K562 (cell line): Measurements from ENCODE around the gene TMEM167A. TPM values are rescaled to one million over a fixed set of nuclear protein-coding genes. Genes with fewer than 3 reads are reported as not detected.

Source experiments
- ATAC-seq: fragments of 200-7000 bp; cut with Tn5 transposase; 3 replicates; pipeline ENCODE4 v1.9.1; 2020; ENCODE audit warnings: moderate library complexity
- BruUV-seq: library from RNA; stranded (reverse); fragments of 400-500 nt; replicated peaks from 2 replicates; lab custom pipeline; 2021; lab: Mats Ljungman, UMichigan
- CTCF ChIA-PET: fragments of 300-600 bp; formaldehyde crosslinking; extraction: SDS; loops from one replicate; lab custom pipeline; 2021; ENCODE audit warnings: low intra/inter-chr PET ratio; lab: Yijun Ruan, JAX
- POLR2A ChIA-PET: fragments of 300-600, 350-650 bp; sonication (Branson Sonifier 250); formaldehyde crosslinking; extraction: SDS; loops from one replicate; lab custom pipeline; 2021; ENCODE audit warnings: antibody characterized with exemption, inconsistent platforms; lab: Yijun Ruan, JAX
- DNase-seq, 4 experiments: peaks; one replicate each; pipeline versions ENCODE4 v3.0.0 to v3.0.0-alpha.2; 2011 to 2018; ENCODE audit warnings: low spot score in 3 of 4, mixed read lengths in 3 of 4; ENCODE audit errors: extremely low read depth in 1 of 4
- FAIRE-seq: peaks from 2 replicates; lab custom pipeline; 2011; peaks lifted over from hg19 to GRCh38; lab: Jason Lieb, UNC
- H2AFZ ChIP-seq: 2 replicates; pipeline ENCODE4 v1.6.0; 2011; ENCODE audit warnings: low read depth, low read length, control low read depth, inconsistent platforms
- H3K27ac ChIP-seq: fragments of 200-600 bp; 3 replicates; pipeline ENCODE4 v1.8.0; 2011; ENCODE audit warnings: low read depth, mild to moderate bottlenecking, control low read depth, inconsistent platforms, low read length, moderate library complexity, mixed read lengths; ENCODE audit errors: extremely low read depth
- H3K27me3 ChIP-seq, 2 experiments: fragments of 300-600 bp in 1 of 2; 2 replicates in 1 of 2; 3 replicates in 1 of 2; pipeline versions ENCODE4 v1.6.0 to v1.8.0; 2011; ENCODE audit warnings: inconsistent platforms in 2 of 2, low read length in 2 of 2, mild to moderate bottlenecking in 1 of 2, mixed read lengths in 1 of 2, moderate library complexity in 1 of 2; ENCODE audit not compliant: control insufficient read depth in 2 of 2, insufficient read depth in 2 of 2
- H3K36me3 ChIP-seq: fragments of 300-600 bp; 3 replicates; pipeline ENCODE4 v1.8.0; 2011; ENCODE audit warnings: mild to moderate bottlenecking, low read length, inconsistent platforms; ENCODE audit not compliant: control insufficient read depth, insufficient read depth
- H3K4me1 ChIP-seq, 2 experiments: fragments of 200-600 bp in 1 of 2; replicated peaks in 1 of 2; 2 replicates in 1 of 2; 3 replicates in 1 of 2; pipeline versions ENCODE4 v1.5.1 to v1.8.0; 2011; ENCODE audit warnings: inconsistent platforms in 2 of 2, low read length in 2 of 2, mild to moderate bottlenecking in 1 of 2, mixed read lengths in 1 of 2, moderate library complexity in 1 of 2; ENCODE audit not compliant: control insufficient read depth in 2 of 2, insufficient read depth in 2 of 2
- H3K4me2 ChIP-seq: 2 replicates; pipeline ENCODE4 v1.6.1; 2011; ENCODE audit warnings: low read length, control low read depth, inconsistent platforms, mixed read lengths; ENCODE audit not compliant: insufficient read depth
- H3K4me3 ChIP-seq: fragments of 200-600 bp; sonication (generic), shearing (Covaris generic); 2 replicates; pipeline ENCODE4 v1.5.1; 2016; ENCODE audit warnings: control low read depth, inconsistent platforms
- H3K79me2 ChIP-seq: fragments of 200-600 bp; 3 replicates; pipeline ENCODE4 v1.8.0; 2011; ENCODE audit warnings: low read length, inconsistent platforms; ENCODE audit not compliant: control insufficient read depth, insufficient read depth
- H3K9ac ChIP-seq, 2 experiments: 2 replicates each; pipeline versions ENCODE4 v1.6.0 to v1.6.1; 2011; ENCODE audit warnings: low read depth in 2 of 2, low read length in 2 of 2, control low read depth in 1 of 2, inconsistent platforms in 1 of 2, mild to moderate bottlenecking in 1 of 2, mixed read lengths in 1 of 2; ENCODE audit not compliant: insufficient read depth in 1 of 2
- H3K9me1 ChIP-seq: one replicate; pipeline ENCODE4 v1.6.0; 2011; ENCODE audit warnings: inconsistent platforms, mild to moderate bottlenecking, low read length, moderate library complexity; ENCODE audit not compliant: control insufficient read depth, insufficient read depth
- H3K9me3 ChIP-seq: replicated peaks from 2 replicates; pipeline ENCODE4 v1.5.1; 2011; ENCODE audit warnings: low read depth, low read length, inconsistent platforms; ENCODE audit not compliant: control insufficient read depth, insufficient read depth
- H4K20me1 ChIP-seq: replicated peaks from 2 replicates; pipeline ENCODE4 v1.6.1; 2011; ENCODE audit warnings: low read length, inconsistent platforms, mixed read lengths; ENCODE audit not compliant: control insufficient read depth, insufficient read depth
- ARID2 ChIP-seq: fragments of 450-650 bp; IDR thresholded peaks from 2 replicates; pipeline ENCODE4 v1.6.1; 2017; ENCODE audit warnings: antibody characterized with exemption, mild to moderate bottlenecking
- CHCHD3 ChIP-seq: fragments of 250-450 bp; sonication (Bioruptor Pico); IDR thresholded peaks from 2 replicates; pipeline ENCODE4 v2.1.2; 2022; ENCODE audit warnings: mild to moderate bottlenecking
- CTBP1 ChIP-seq: fragments of 450-650 bp; IDR thresholded peaks from 2 replicates; pipeline ENCODE4 v1.6.1; 2016; ENCODE audit warnings: borderline replicate concordance
- ELF1 ChIP-seq: fragments of 200-800 bp; sonication (Bioruptor generic); IDR thresholded peaks from 2 replicates; pipeline ENCODE4 v1.6.1; 2016; ENCODE audit warnings: missing genetic modification characterization, missing compliant biosample characterization
- HOMEZ ChIP-seq: fragments of 250-450 bp; sonication (Bioruptor Pico); IDR thresholded peaks from 2 replicates; pipeline ENCODE4 v1.4.0; 2020; ENCODE audit warnings: mild to moderate bottlenecking, moderate library complexity
- KAT7 ChIP-seq: sonication (generic); formaldehyde crosslinking; IDR thresholded peaks from 2 replicates; pipeline ENCODE4 v1.8.0; 2022; ENCODE audit warnings: missing genetic modification reagents, mild to moderate bottlenecking, borderline replicate concordance
- POLR2A ChIP-seq: fragments of 450-650 bp; conservative IDR thresholded peaks from 2 replicates; pipeline ENCODE4 v1.6.1; 2016
- POLR3A ChIP-seq: IDR thresholded peaks from 2 replicates; pipeline ENCODE4 v1.6.1; 2011; ENCODE audit warnings: borderline replicate concordance, mild to moderate bottlenecking, moderate library complexity; ENCODE audit not compliant: insufficient read length, insufficient read depth; ENCODE audit errors: extremely low read depth
- SFPQ ChIP-seq: fragments of 200-400 bp; formaldehyde crosslinking; IDR thresholded peaks from 2 replicates; pipeline ENCODE4 v1.6.1; 2017; ENCODE audit warnings: mild to moderate bottlenecking, low read depth, low read length, moderate library complexity
- USF2 ChIP-seq: sonication (generic); formaldehyde crosslinking; IDR thresholded peaks from 2 replicates; pipeline ENCODE4 v1.5.0; 2020; ENCODE audit warnings: missing genetic modification reagents
- ZKSCAN3 ChIP-seq: fragments of 250-450 bp; sonication (Bioruptor Pico); IDR thresholded peaks from 2 replicates; pipeline ENCODE4 v1.4.0; 2020
- ZNF174 ChIP-seq: fragments of 250-450 bp; sonication (Bioruptor Pico); IDR thresholded peaks from 2 replicates; pipeline ENCODE4 v1.4.0; 2020; ENCODE audit warnings: mild to moderate bottlenecking
- ZNF518B ChIP-seq: fragments of 250-450 bp; sonication (Bioruptor Pico); IDR thresholded peaks from 2 replicates; pipeline ENCODE4 v1.5.0; 2021; ENCODE audit warnings: mild to moderate bottlenecking, moderate library complexity
- ZSCAN32 ChIP-seq: fragments of 450-650 bp; formaldehyde crosslinking; IDR thresholded peaks from 2 replicates; pipeline ENCODE4 v1.4.0; 2020; ENCODE audit warnings: mild to moderate bottlenecking, moderate library complexity
- WGBS: fragments of 100-300 bp; shearing (Covaris generic); methylation state at CpG from one replicate; pipeline ENCODE4 v1.1.6; 2016; ENCODE audit warnings: low coverage, mixed read lengths; ENCODE audit not compliant: insufficient coverage; ENCODE audit errors: missing lambda C conversion rate; 5-methylcytosine and 5-hydroxymethylcytosine counted together
- in situ Hi-C: fragments of 300-500 bp; cut with MboI; formaldehyde crosslinking; loops from 4 replicates; pipeline ENCODE4 v1.15.0; 2018; ENCODE audit warnings: inconsistent platforms, mixed read lengths
- intact Hi-C: fragments of 100-400 bp; cut with micrococcal nuclease; formaldehyde crosslinking; loops from 2 replicates; pipeline ENCODE4 v1.14.2; 2022
- polyA plus RNA-seq, 8 experiments: library from polyadenylated mRNA; depleted of rRNA in 4 of 8; stranded (reverse) in 5 of 8; unstranded in 3 of 8; fragments of >200 nt; fragmentation: Nextera tagmentation in 2 of 8; fragmentation: Illumina TruSeq in 1 of 8; extraction: Ambion mirVana in 2 of 8; extraction: Trizol in 1 of 8; gene quantifications; 2 replicates each; pipeline versions ENCODE4 v1.2.1 to v1.2.3, GENCODE V29; 2011 to 2014; ENCODE audit warnings: inconsistent platforms in 1 of 8, missing spikeins in 1 of 8
- total RNA-seq, 7 experiments: library from RNA; depleted of rRNA in 6 of 7; stranded (reverse); fragments of >200 nt in 6 of 7; fragmentation: Illumina TruSeq in 2 of 7; extraction: Trizol in 2 of 7; gene quantifications; 2 replicates each; pipeline versions ENCODE4 v1.2.1 to v1.2.3, GENCODE V29; 2011 to 2021; ENCODE audit warnings: low replicate concordance in 1 of 7

Gene TMEM167A
- total and polyA plus RNA-seq, 9 of the 15 experiments (the other 6 are each of a cell fraction or from before 2014, with no cell fraction given) = 35.3 to 458 (median 110) TPM

GRCh38 chr5:83036991-83037575 is 40.1 kb downstream of the TMEM167A start:
- Histone ChIP-seq H3K9me3 (no peaks in the 10 kb centered on the region), H3K4me2 (no peak overlapping the region), H3K27me3 (no peaks in the 10 kb centered on the region), H3K36me3 (no peaks in the 10 kb centered on the region), H3K27ac (no peak overlapping the region), H3K9ac (no peak overlapping the region), H3K9me1 (no peaks in the 10 kb centered on the region), H2AFZ (no peak overlapping the region), H4K20me1 (no peaks in the 10 kb centered on the region), H3K79me2 (no peaks in the 10 kb centered on the region), H3K4me1 (no peaks in the 10 kb centered on the region), H3K4me3 (no peak overlapping the region)
- no peak for ATAC-seq
- no peak for TF ChIP-seq POLR2A
- TF ChIP-seq POLR3A = no peak
- TF ChIP-seq CHCHD3 (CRISPR knock-in tag) = no peak
- TF ChIP-seq CTBP1 = no peak
- TF ChIP-seq USF2 (CRISPR knock-in tag) = no peak
- no peak for TF ChIP-seq HOMEZ (CRISPR knock-in tag)
- TF ChIP-seq ARID2 = no peak
- TF ChIP-seq KAT7 (CRISPR knock-in tag) = no peak
- no peak for TF ChIP-seq ZSCAN32
- TF ChIP-seq ZKSCAN3 (CRISPR knock-in tag) = no peak
- TF ChIP-seq SFPQ = no peak
- TF ChIP-seq ZNF174 (CRISPR knock-in tag) = no peak
- no peak for TF ChIP-seq ZNF518B (CRISPR knock-in tag)
- no peak for TF ChIP-seq ELF1 (tag)
- BruUV-seq = no TSS peak
- no peak for FAIRE-seq
- ChIA-PET POLR2A (interaction anchor here (1.2 kb wide), 1 partner anchor 25 kb away, joined by 3 read pairs; no protein-coding TSS in a partner anchor), CTCF (no interaction called here)
- in situ Hi-C loops = no loop called here
- intact Hi-C loops = no loop called here
- no peak for DNase-seq
- 26% methylated on average over 4 of the region's 4 CpGs for WGBS
